ENCODE results near the gene RNF169.

RNF169 gene

GRCh38 chr11:74720596-74721478 lies 27.8 kb upstream of the RNF169 start:
- no peak overlapping the region for H3K27ac ChIP-seq
- TF ChIP-seq CTCF (conservative IDR thresholded peaks at IDR 0.05), result no peak

- H3K27ac ChIP-seq, result no peak overlapping the region
- no peak for TF ChIP-seq CTCF (conservative IDR thresholded peaks at IDR 0.05)
These were observed 27.2 kb upstream of the RNF169 start for GRCh38 chr11:74721479-74721835.

GRCh38 chr11:74723511-74723910 lies 25.1 kb upstream of the RNF169 start:
- no peak for TF ChIP-seq CTCF (conservative IDR thresholded peaks at IDR 0.05)
- H3K27ac ChIP-seq, result no peak overlapping the region

- no peak overlapping the region for H3K27ac ChIP-seq
- no peak for TF ChIP-seq CTCF (conservative IDR thresholded peaks at IDR 0.05)
These were observed 22.9 kb upstream of the RNF169 start for GRCh38 chr11:74725701-74726100.

GRCh38 chr11:74726547-74727182 lies 22.0 kb upstream of the RNF169 start:
- H3K27ac ChIP-seq, result no peak overlapping the region
- peak; percentile 98 for TF ChIP-seq CTCF (conservative IDR thresholded peaks at IDR 0.05)

GRCh38 chr11:74729397-74729796 lies 19.3 kb upstream of the RNF169 start:
- H3K27ac ChIP-seq, result no peak overlapping the region
- no peak for TF ChIP-seq CTCF (conservative IDR thresholded peaks at IDR 0.05)

GRCh38 chr11:74730571-74731260 lies 17.9 kb upstream of the RNF169 start:
- H3K27ac ChIP-seq, result no peak overlapping the region
- TF ChIP-seq CTCF (conservative IDR thresholded peaks at IDR 0.05), result no peak

Data from VCaP (cell line).